ENCODE data around the gene CDK14. TPM values are rescaled to one million over a fixed set of nuclear protein-coding genes. Genes with fewer than 3 reads are reported as not detected.

The CDK14 gene
- total RNA-seq, 4 donors from 2014 or later: 3.3 to 61.6 (median 38.7) TPM

DNA sequence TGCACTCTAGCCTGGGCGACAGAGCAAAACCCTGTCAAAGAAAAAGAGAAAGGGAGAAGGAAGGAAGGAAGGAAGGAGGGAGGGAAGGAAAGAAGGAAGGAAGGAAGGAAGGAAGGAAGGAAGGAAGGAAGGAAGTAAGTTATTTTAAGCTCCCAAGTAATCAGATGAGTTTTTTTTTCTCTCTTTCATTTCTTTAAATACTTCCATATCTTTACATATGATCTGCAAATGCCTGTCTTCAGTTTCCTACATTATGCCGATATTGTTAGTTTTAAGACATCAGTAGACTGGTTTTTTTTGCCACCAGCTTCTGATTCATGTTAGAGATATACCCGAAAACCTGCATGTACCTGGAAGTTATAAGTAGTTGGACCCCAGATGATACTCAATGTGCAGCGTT, 495.5 kb downstream of the CDK14 start:
- no peak for DNase-seq
- Histone ChIP-seq H3K4me3 (no peak overlapping the region), H3K27ac (no peak overlapping the region), H3K9me3 (no peaks in the 10 kb centered on the region), H3K36me3 (no peaks in the 10 kb centered on the region), H3K27me3 (no peaks in the 10 kb centered on the region), H3K4me1 (no peaks in the 10 kb centered on the region)
- intact Hi-C loops (cut with DNase I; ENCODE audit: low total_unique reads): no loop called here
- TF ChIP-seq, protein P1, sequence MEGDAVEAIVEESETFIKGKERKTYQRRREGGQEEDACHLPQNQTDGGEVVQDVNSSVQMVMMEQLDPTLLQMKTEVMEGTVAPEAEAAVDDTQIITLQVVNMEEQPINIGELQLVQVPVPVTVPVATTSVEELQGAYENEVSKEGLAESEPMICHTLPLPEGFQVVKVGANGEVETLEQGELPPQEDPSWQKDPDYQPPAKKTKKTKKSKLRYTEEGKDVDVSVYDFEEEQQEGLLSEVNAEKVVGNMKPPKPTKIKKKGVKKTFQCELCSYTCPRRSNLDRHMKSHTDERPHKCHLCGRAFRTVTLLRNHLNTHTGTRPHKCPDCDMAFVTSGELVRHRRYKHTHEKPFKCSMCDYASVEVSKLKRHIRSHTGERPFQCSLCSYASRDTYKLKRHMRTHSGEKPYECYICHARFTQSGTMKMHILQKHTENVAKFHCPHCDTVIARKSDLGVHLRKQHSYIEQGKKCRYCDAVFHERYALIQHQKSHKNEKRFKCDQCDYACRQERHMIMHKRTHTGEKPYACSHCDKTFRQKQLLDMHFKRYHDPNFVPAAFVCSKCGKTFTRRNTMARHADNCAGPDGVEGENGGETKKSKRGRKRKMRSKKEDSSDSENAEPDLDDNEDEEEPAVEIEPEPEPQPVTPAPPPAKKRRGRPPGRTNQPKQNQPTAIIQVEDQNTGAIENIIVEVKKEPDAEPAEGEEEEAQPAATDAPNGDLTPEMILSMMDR (IDR thresholded peaks at IDR 0.05): no peak
- TF ChIP-seq POLR2A (IDR thresholded peaks at IDR 0.05): no peak

DNA sequence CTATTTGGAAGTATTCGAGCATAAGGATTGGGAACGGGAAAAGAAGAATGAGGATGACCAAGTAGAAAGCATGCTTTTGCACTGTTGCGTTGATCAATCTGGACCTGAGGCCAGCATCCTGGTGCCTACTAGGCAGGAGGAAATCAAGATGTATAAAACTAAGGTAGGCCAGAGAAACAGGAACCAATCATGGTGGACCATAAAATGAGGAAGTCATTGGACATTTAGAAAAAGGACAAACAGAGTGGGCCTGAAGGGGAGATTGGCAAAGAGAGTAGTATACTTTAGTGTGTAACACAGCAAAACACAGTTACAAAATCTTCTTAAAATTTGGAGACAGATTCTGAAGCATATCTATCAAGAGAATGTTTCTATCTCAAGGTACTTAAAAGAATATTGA, 497.1 kb downstream of the CDK14 start:
- TF ChIP-seq POLR2A (IDR thresholded peaks at IDR 0.05): no peak
- TF ChIP-seq, protein P1 (IDR thresholded peaks at IDR 0.05): no peak
- no peaks in the 10 kb centered on the region for H3K27me3 ChIP-seq
- intact Hi-C loops (cut with DNase I; ENCODE audit: low total_unique reads): no loop called here
- no peaks in the 10 kb centered on the region for H3K36me3 ChIP-seq
- H3K4me1 ChIP-seq: no peaks in the 10 kb centered on the region
- no peaks in the 10 kb centered on the region for H3K9me3 ChIP-seq
- no peak overlapping the region for H3K4me3 ChIP-seq
- no peak for DNase-seq
- no peak overlapping the region for H3K27ac ChIP-seq

DNA sequence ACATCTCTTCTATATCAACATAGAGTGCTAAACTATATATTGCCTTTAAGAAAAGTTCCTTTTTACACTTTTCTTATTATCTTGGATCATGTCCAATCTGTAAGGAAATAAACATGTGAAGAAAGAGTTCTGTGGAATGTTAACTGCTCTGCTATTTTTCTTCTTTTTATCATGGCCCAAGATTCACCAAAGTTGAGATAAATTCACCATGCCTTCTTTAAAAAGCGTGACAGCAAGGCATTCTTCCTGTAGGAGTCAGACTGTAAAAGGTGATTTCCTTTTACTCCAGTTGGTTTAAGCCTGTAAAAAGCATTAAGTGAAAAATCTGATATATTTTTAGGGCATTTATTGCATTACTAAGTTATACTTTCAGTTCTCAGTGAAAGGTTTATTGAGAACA, 502.4 kb downstream of the CDK14 start:
- no peaks in the 10 kb centered on the region for H3K4me1 ChIP-seq
- no peaks in the 10 kb centered on the region for H3K36me3 ChIP-seq
- H3K9me3 ChIP-seq: no peaks in the 10 kb centered on the region
- H3K4me3 ChIP-seq: no peak overlapping the region
- H3K27me3 ChIP-seq: no peaks in the 10 kb centered on the region
- no peak for DNase-seq
- TF ChIP-seq POLR2A (IDR thresholded peaks at IDR 0.05): no peak
- TF ChIP-seq, protein P1 (IDR thresholded peaks at IDR 0.05): no peak
- intact Hi-C loops (cut with DNase I; ENCODE audit: low total_unique reads): no loop called here
- no peak overlapping the region for H3K27ac ChIP-seq

DNA sequence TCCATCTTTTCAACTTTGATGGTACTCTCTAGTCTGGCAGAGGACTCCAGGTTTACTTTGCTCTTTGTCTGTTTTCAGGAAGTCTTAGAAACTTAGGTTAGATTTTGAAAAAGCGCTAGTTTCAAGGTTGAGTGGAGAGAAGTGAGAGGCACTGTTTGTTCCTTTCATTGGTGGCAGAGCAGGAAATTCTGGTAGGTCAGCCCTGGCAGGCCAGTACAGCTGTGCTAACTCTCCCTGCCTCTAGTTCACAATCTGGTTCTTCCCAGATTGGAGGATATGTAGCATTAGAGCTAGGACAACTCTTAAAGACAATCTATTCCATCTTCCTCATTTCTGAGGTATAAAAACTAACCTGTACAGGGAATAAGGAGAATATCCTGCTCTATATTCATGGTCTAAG, 507.2 kb downstream of the CDK14 start:
- Histone ChIP-seq H3K36me3 (no peaks in the 10 kb centered on the region), H3K27me3 (no peaks in the 10 kb centered on the region), H3K4me1 (no peaks in the 10 kb centered on the region), H3K27ac (no peak overlapping the region), H3K9me3 (no peaks in the 10 kb centered on the region), H3K4me3 (no peak overlapping the region)
- DNase-seq: no peak
- TF ChIP-seq, protein P1 (IDR thresholded peaks at IDR 0.05): no peak
- no peak for TF ChIP-seq POLR2A (IDR thresholded peaks at IDR 0.05)
- intact Hi-C loops (cut with DNase I; ENCODE audit: low total_unique reads): no loop called here

DNA sequence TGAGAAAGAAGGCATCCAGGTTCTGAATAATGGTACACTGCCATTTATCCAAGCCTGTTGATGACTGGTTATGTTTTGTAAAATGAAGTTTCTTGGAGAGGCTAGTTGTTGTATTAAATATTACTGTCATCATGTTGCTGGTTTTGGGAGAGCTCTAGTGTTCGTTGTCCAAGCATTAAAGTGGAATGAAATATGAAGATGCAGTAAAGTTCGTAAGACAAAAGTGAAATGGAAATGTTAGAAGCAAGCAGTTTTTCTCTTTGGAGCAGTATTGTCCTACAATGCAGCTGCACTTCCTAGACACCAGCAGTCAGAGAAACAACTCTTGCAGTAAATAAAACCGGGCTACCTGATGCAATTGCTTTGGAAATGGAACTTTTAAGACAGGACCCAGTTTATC, 511.3 kb downstream of the CDK14 start:
- Histone ChIP-seq H3K36me3 (no peaks in the 10 kb centered on the region), H3K4me3 (no peak overlapping the region), H3K27ac (no peak overlapping the region), H3K9me3 (no peaks in the 10 kb centered on the region), H3K27me3 (no peaks in the 10 kb centered on the region), H3K4me1 (no peaks in the 10 kb centered on the region)
- TF ChIP-seq, protein P1 (IDR thresholded peaks at IDR 0.05): no peak
- no peak for TF ChIP-seq POLR2A (IDR thresholded peaks at IDR 0.05)
- DNase-seq: no peak
- intact Hi-C loops (cut with DNase I; ENCODE audit: low total_unique reads): no loop called here
